Naive thymus-derived CD8-positive, alpha-beta T cell (primary cell): ENCODE measurements around the gene GGT7. TPM values are rescaled to one million over a fixed set of nuclear protein-coding genes. Genes with fewer than 3 reads are reported as not detected.
A peak's percentile ranks its signal among the peaks of the same experiment; 100 is the strongest.

Source experiments
- ATAC-seq, 2 donors: fragments of 150-1000 bp; cut with Tn5 transposase in 1 of 2; sonication (Bioruptor Pico), chemical (Tn5 transposase) in 1 of 2; 1 replicate in 1 of 2; 2 replicates in 1 of 2; pipeline ENCODE4 v1.10.0; 2021; ENCODE audit warnings: mild to moderate bottlenecking in 2 of 2, moderate library complexity in 2 of 2
- POLR2A ChIA-PET: fragments of 350-600 bp; sonication (Branson Sonifier 250); formaldehyde crosslinking; loops from one replicate; lab custom pipeline; 2021; ENCODE audit warnings: antibody characterized with exemption; lab: Charles Lee
- DNase-seq, 10 donors: peaks; one replicate each; pipeline versions ENCODE4 v3.0.0 to v3.0.0-alpha.2; 2020 to 2022
- H3K27ac Mint-ChIP-seq, 10 donors: one replicate each; pipeline ENCODE4 v1.8.0; 2020 to 2022; ENCODE audit warnings: mild to moderate bottlenecking in 10 of 10, mixed read lengths in 10 of 10, moderate library complexity in 4 of 10, inconsistent platforms in 1 of 10
- H3K27me3 Mint-ChIP-seq, 5 donors: one replicate each; pipeline ENCODE4 v1.8.0; 2021 to 2022; ENCODE audit warnings: mixed read lengths in 5 of 5
- H3K36me3 Mint-ChIP-seq, 3 donors: one replicate each; pipeline ENCODE4 v1.8.0; 2020 to 2022; ENCODE audit warnings: mixed read lengths in 3 of 3, mild to moderate bottlenecking in 2 of 3, inconsistent platforms in 1 of 3
- H3K4me1 Mint-ChIP-seq, 4 donors: one replicate each; pipeline ENCODE4 v1.8.0; 2021 to 2022; ENCODE audit warnings: mixed read lengths in 4 of 4
- H3K4me3 Mint-ChIP-seq, 10 donors: one replicate each; pipeline ENCODE4 v1.8.0; 2020 to 2022; ENCODE audit warnings: mild to moderate bottlenecking in 10 of 10, mixed read lengths in 10 of 10, moderate library complexity in 6 of 10, inconsistent platforms in 1 of 10
- H3K9me3 Mint-ChIP-seq, 9 donors: one replicate each; pipeline ENCODE4 v1.8.0; 2020 to 2022; ENCODE audit warnings: mixed read lengths in 9 of 9, mild to moderate bottlenecking in 3 of 9, inconsistent platforms in 1 of 9, moderate library complexity in 1 of 9
- polyA plus RNA-seq, 3 donors: library from polyadenylated mRNA; unstranded; fragments of 300-500 nt; fragmentation: Illumina TruSeq; gene quantifications; one replicate each; pipeline ENCODE4 v1.2.3, GENCODE V29; 2021
- total RNA-seq, 8 experiments: library from RNA in 2 of 8; stranded (reverse) in 2 of 8; gene quantifications; one replicate each; pipeline ENCODE4 v1.2.3 and lab custom pipeline; 2021 to 2026

The GGT7 gene
- total and polyA plus RNA-seq, 5 experiments from 2014 or later: 3.9 to 43.3 (median 9.4) TPM

DNA sequence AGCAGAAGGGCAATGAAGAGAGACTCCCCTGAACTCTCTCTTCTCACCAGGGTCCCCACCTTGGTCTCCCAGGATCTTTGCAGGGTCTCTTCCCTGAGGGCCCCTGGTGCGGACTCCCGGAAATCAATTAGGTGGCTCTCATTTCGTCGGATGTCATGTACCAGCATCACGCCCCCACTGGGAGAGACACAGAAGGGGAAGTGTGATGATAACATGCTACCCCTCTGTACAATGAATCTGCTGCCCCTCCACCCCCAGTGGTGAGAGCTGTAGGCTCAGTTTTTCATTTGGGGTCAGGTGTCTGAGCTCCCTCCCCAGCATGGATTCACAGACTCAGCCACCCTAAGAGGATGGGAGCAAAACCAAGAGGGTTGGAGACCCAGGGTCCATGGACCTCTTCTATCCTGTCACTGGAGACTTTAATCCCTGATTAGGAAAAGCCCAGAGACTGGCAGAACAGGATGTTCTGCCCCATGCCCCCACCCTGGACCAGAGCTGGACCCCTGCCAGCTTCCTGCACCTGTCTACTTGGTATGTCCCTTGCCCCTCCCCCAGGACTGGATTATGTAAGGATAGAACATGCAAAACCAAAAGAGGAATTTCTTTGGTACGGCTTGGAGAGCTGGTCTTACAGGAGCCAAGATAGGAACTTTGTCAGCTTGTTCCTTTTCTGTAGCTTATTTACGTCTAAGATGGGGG lies 11.1 kb downstream of the GGT7 start:
- ATAC-seq (no peak), DNase-seq (no peak)
- no peak overlapping the region for H3K4me3 Mint-ChIP-seq
- POLR2A ChIA-PET: no interaction called here
- H3K27ac Mint-ChIP-seq: peak overlapping the region in 3 of 10 donors; percentile 22 to 41 (median 28)
- H3K36me3 Mint-ChIP-seq: peaks cover 0 to 49% (median 7%) of the 10 kb centered on the region in 3 donors
- H3K4me1 Mint-ChIP-seq: peaks cover 0 to 7% (median 3%) of the 10 kb centered on the region in 4 donors
- no peaks in the 10 kb centered on the region for H3K27me3 Mint-ChIP-seq
- no peaks in the 10 kb centered on the region for H3K9me3 Mint-ChIP-seq

DNA sequence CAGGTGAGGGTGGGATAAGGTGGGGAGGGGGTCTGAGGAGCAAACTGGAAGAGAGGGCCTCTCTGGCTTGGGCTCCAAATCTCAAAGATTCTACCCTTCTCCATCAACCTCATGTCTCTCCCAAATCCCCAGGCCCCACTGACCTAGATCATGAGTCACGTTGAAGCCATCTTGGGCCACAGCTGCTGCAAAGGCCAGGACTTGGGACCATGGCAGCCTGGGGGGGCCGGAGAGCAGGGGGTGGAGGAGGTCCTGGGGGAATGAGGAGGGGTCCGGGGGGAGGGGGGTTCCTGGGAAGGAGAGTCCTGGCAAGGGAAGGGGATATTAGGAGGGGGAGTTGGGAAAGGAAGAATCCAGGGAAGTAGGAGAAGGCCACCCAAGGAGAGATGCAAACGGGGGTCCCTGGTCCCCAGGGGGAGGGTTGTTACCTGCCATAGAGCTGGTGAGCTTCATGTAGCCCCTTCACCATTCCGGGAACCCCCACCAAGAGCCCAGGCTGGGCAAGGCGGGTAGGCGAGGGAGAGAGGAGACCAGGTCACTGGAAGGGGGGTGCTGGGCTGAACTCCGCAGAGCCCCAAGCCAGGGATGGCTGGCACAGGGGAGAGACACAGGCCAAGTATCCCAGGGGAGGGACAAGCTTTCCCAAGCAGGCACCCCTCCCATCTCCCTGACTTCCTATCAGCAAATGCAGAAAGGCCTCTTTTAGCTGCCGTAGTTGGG lies 12.7 kb downstream of the GGT7 start:
- ATAC-seq (no peak), DNase-seq (no peak)
- POLR2A ChIA-PET: no interaction called here
- H3K27me3 Mint-ChIP-seq: no peaks in the 10 kb centered on the region
- H3K27ac Mint-ChIP-seq: no peak overlapping the region
- peaks cover 0 to 59% (median 5%) of the 10 kb centered on the region in 3 donors for H3K36me3 Mint-ChIP-seq
- H3K4me1 Mint-ChIP-seq: peaks cover 0 to 5% (median 2%) of the 10 kb centered on the region in 4 donors
- H3K9me3 Mint-ChIP-seq: no peaks in the 10 kb centered on the region
- H3K4me3 Mint-ChIP-seq: no peak overlapping the region

- peaks cover 0 to 4% (median 1%) of the 10 kb centered on the region in 4 donors for H3K4me1 Mint-ChIP-seq
- no peak overlapping the region for H3K27ac Mint-ChIP-seq
- H3K9me3 Mint-ChIP-seq: no peaks in the 10 kb centered on the region
- peaks cover 0 to 64% (median 5%) of the 10 kb centered on the region in 3 donors for H3K36me3 Mint-ChIP-seq
- POLR2A ChIA-PET: no interaction called here
- H3K27me3 Mint-ChIP-seq: no peaks in the 10 kb centered on the region
- DNase-seq: no peak
- ATAC-seq: no peak
- no peak overlapping the region for H3K4me3 Mint-ChIP-seq
Measured at GRCh38 chr20:34859367-34859766, 13.3 kb downstream of the GGT7 start.

GRCh38 chr20:34852298-34852697 lies 20.4 kb downstream of the GGT7 start:
- ATAC-seq (no peak), DNase-seq (no peak)
- H3K4me3 Mint-ChIP-seq: no peak overlapping the region
- no peaks in the 10 kb centered on the region for H3K27me3 Mint-ChIP-seq
- no peaks in the 10 kb centered on the region for H3K4me1 Mint-ChIP-seq
- no peaks in the 10 kb centered on the region for H3K9me3 Mint-ChIP-seq
- no peak overlapping the region for H3K27ac Mint-ChIP-seq
- POLR2A ChIA-PET: no interaction called here
- H3K36me3 Mint-ChIP-seq: peaks cover 0 to 54% (median 3%) of the 10 kb centered on the region in 3 donors

GRCh38 chr20:34850969-34851368 lies 21.7 kb downstream of the GGT7 start:
- DNase-seq: no peak
- ATAC-seq: no peak
- Mint-ChIP-seq H3K27me3 (no peaks in the 10 kb centered on the region), H3K4me3 (no peak overlapping the region), H3K36me3 (peaks cover 0 to 57% (median 5%) of the 10 kb centered on the region in 3 donors), H3K4me1 (no peaks in the 10 kb centered on the region), H3K9me3 (no peaks in the 10 kb centered on the region), H3K27ac (peak overlapping the region in 1 of 10 donors; percentile 21)
- POLR2A ChIA-PET: no interaction called here

DNA sequence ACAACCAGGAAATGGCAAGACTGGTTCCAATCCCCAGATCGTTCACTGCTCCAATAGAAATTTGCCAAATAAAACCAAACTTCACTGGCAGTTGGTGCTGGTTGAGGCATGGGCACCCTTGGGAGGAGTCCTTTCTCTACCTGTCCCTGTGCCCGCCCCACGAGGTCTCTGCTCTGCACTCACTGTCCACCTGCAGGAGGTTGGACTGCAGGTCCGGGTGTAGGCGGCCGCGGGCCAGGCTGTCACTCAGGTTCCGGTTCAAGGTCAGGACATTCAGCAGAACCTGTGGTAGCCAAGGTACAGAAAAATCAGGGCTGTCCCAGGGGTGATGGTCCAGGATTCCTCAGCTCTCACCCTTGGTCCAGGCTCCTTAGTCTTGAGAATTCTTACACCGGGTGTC lies 22.9 kb downstream of the GGT7 start:
- Mint-ChIP-seq H3K27me3 (no peaks in the 10 kb centered on the region), H3K4me3 (no peak overlapping the region), H3K9me3 (no peaks in the 10 kb centered on the region), H3K36me3 (peaks cover 0 to 51% (median 5%) of the 10 kb centered on the region in 3 donors), H3K4me1 (no peaks in the 10 kb centered on the region), H3K27ac (no peak overlapping the region)
- ATAC-seq (no peak), DNase-seq (no peak)
- POLR2A ChIA-PET: no interaction called here

GRCh38 chr20:34848597-34848996 lies 24.1 kb downstream of the GGT7 start:
- H3K36me3 Mint-ChIP-seq: peaks cover 0 to 47% (median 5%) of the 10 kb centered on the region in 3 donors
- H3K9me3 Mint-ChIP-seq: no peaks in the 10 kb centered on the region
- no peaks in the 10 kb centered on the region for H3K27me3 Mint-ChIP-seq
- H3K27ac Mint-ChIP-seq: peak overlapping the region in 2 of 10 donors; percentile 62 to 65
- H3K4me1 Mint-ChIP-seq: no peaks in the 10 kb centered on the region
- no peak for ATAC-seq
- POLR2A ChIA-PET: interaction anchor here (0.7 kb wide), 1 partner anchor 69 kb away, joined by 3 read pairs; no protein-coding TSS in a partner anchor
- no peak overlapping the region for H3K4me3 Mint-ChIP-seq
- DNase-seq: no peak

GRCh38 chr20:34843421-34843820 lies 29.2 kb downstream of the GGT7 start:
- POLR2A ChIA-PET: no interaction called here
- H3K9me3 Mint-ChIP-seq: no peaks in the 10 kb centered on the region
- H3K27ac Mint-ChIP-seq: peak overlapping the region in 1 of 10 donors; percentile 9
- H3K4me1 Mint-ChIP-seq: no peaks in the 10 kb centered on the region
- peaks cover 0 to 2% (median 0%) of the 10 kb centered on the region in 5 donors for H3K27me3 Mint-ChIP-seq
- H3K4me3 Mint-ChIP-seq: no peak overlapping the region
- ATAC-seq (no peak), DNase-seq (no peak)
- peaks cover 0 to 20% (median 2%) of the 10 kb centered on the region in 3 donors for H3K36me3 Mint-ChIP-seq

DNA sequence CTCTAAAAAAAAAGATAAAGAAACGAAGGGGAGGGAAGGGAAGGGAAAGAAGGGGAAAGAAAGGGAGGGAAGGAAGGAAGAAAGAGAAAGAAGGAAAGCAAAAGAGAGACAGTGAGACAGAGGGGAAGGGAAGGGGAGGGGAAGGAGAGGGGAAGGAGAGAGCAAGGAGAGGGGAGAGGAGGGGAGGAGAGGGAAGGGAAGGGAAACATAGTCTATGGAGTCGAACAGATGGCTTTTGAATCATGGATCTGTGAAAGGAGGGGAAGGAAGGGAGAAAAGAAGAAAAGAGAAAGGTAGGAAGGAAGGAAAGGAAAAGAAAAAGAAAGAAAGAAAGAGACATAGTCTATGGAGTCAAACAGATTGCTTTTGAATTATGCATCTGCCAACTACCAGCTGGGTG lies 30.5 kb downstream of the GGT7 start:
- DNase-seq: no peak
- H3K4me3 Mint-ChIP-seq: no peak overlapping the region
- H3K9me3 Mint-ChIP-seq: no peaks in the 10 kb centered on the region
- H3K27ac Mint-ChIP-seq: peak overlapping the region in 1 of 10 donors; percentile 47
- no peak for ATAC-seq
- no peaks in the 10 kb centered on the region for H3K4me1 Mint-ChIP-seq
- POLR2A ChIA-PET: no interaction called here
- peaks cover 0 to 2% (median 0%) of the 10 kb centered on the region in 5 donors for H3K27me3 Mint-ChIP-seq
- H3K36me3 Mint-ChIP-seq: peaks cover 0 to 11% (median 2%) of the 10 kb centered on the region in 3 donors

GRCh38 chr20:34834459-34834893 lies 38.2 kb downstream of the GGT7 start:
- DNase-seq (peak in 3 of 10 donors; percentile 52 to 54 (median 54)), ATAC-seq (peak; percentile 29 to 41)
- POLR2A ChIA-PET: interaction anchor here (0.7 kb wide), 1 partner anchor 262 kb away, joined by 6 read pairs; no protein-coding TSS in a partner anchor
- Mint-ChIP-seq H3K27me3 (peaks cover 7 to 15% (median 10%) of the 10 kb centered on the region in 5 donors), H3K27ac (no peak overlapping the region), H3K4me3 (no peak overlapping the region), H3K4me1 (peaks cover 0 to 5% (median 2%) of the 10 kb centered on the region in 4 donors), H3K36me3 (no peaks in the 10 kb centered on the region), H3K9me3 (no peaks in the 10 kb centered on the region)

- POLR2A ChIA-PET: interaction anchor here (0.6 kb wide), 1 partner anchor 122 kb away, joined by 3 read pairs; no protein-coding TSS in a partner anchor
- Mint-ChIP-seq H3K4me3 (no peak overlapping the region), H3K27ac (no peak overlapping the region), H3K4me1 (peaks cover 0 to 5% (median 2%) of the 10 kb centered on the region in 4 donors), H3K9me3 (no peaks in the 10 kb centered on the region), H3K36me3 (no peaks in the 10 kb centered on the region), H3K27me3 (peaks cover 9 to 15% (median 9%) of the 10 kb centered on the region in 5 donors)
- no peak for ATAC-seq
- no peak for DNase-seq
Measured at GRCh38 chr20:34831936-34832335, 40.7 kb downstream of the GGT7 start.

GRCh38 chr20:34829191-34829590 lies 43.5 kb downstream of the GGT7 start:
- ATAC-seq: no peak
- Mint-ChIP-seq H3K27me3 (peaks cover 3 to 11% (median 5%) of the 10 kb centered on the region in 5 donors), H3K27ac (peak overlapping the region in 1 of 10 donors; percentile 2)

More at GRCh38 chr20:34829191-34829590, 43.5 kb downstream of the GGT7 start:
- H3K36me3 Mint-ChIP-seq: no peaks in the 10 kb centered on the region
- DNase-seq: no peak
- no peaks in the 10 kb centered on the region for H3K9me3 Mint-ChIP-seq
- H3K4me1 Mint-ChIP-seq: peaks cover 8 to 15% (median 14%) of the 10 kb centered on the region in 4 donors
- POLR2A ChIA-PET: no interaction called here
- peak overlapping the region in 1 of 10 donors; percentile 24 for H3K4me3 Mint-ChIP-seq
